ENCODE data around the gene SPATA3. TPM values are rescaled to one million over a fixed set of nuclear protein-coding genes. Genes with fewer than 3 reads are reported as not detected.

SPATA3 gene
- total and polyA plus RNA-seq, 2 of the 13 experiments (the other 11 are each of a cell fraction or from before 2014, with no cell fraction given), result not detected

GRCh38 chr2:230972046-230972445 is 23.9 kb upstream of the SPATA3 start:
- no peaks in the 10 kb centered on the region for H3K79me2 ChIP-seq (ENCODE audit: insufficient read depth, low read length)
- CTCF ChIA-PET (ENCODE audit: low intra/inter-chr PET ratio, low total read pairs), result no interaction called here

GRCh38 chr2:230974096-230974913 is 21.6 kb upstream of the SPATA3 start:
- WGBS (ENCODE audit: low lambda C conversion rate), result 68% methylated on average over 17 of the region's 17 CpGs
- in situ Hi-C loops (cut with HindIII; ENCODE audit: extremely low pct_ligation_motif_present, low pct_unique_long_range_greater_than_20kb), result no loop called here
- Histone ChIP-seq H3K27me3 (ENCODE audit: control insufficient read depth in 1 of 2, insufficient read depth in 2 of 2, low read length in 2 of 2) (peaks cover 0 to 12% of the 10 kb centered on the region in 2 experiments; a peak in 1 of 5 replicates), H3K36me3 (replicated peaks in 1 of 2; ENCODE audit: control insufficient read depth in 1 of 2, insufficient read depth in 2 of 2, low read length in 2 of 2) (no peaks in the 10 kb centered on the region), H3K9me3 (ENCODE audit: low read length) (no peaks in the 10 kb centered on the region), H3K79me2 (ENCODE audit: insufficient read depth, low read length) (no peaks in the 10 kb centered on the region), H3K4me3 (replicated peaks in 1 of 3; ENCODE audit: insufficient read depth in 1 of 3, low read depth in 2 of 3, low read length in 3 of 3) (no peak overlapping the region), H3K9ac (ENCODE audit: insufficient read depth, low read depth, low read length) (no peak overlapping the region), H3K4me1 (ENCODE audit: insufficient read depth, low read length) (peaks cover 8% of the 10 kb centered on the region), H2AFZ (ENCODE audit: low read length) (no peak overlapping the region), H4K20me1 (ENCODE audit: insufficient read depth, low read length) (no peaks in the 10 kb centered on the region), H3K4me2 (ENCODE audit: low read depth, low read length) (no peak overlapping the region), H3K27ac (ENCODE audit: extremely low read length, insufficient read depth, low read length) (no peak overlapping the region)
- intact Hi-C loops (cut with micrococcal nuclease; ENCODE audit: unreplicated experiment), result no loop called here
- ChIA-PET CTCF (ENCODE audit: low intra/inter-chr PET ratio, low total read pairs) (no interaction called here), POLR2A (no interaction called here)
- TF ChIP-seq IRX3 (CRISPR knock-in tag; IDR thresholded peaks at IDR 0.05; ENCODE audit: borderline replicate concordance, low read depth) (no peak), ZNF564 (CRISPR knock-in tag; IDR thresholded peaks at IDR 0.05) (peak; percentile 83; the same call in 1 of the 2 replicates)
- ATAC-seq (no peak), DNase-seq (ENCODE audit: low spot score) (no peak), FAIRE-seq (no peak)
- BruUV-seq (replicated peaks), result no TSS peak

More at GRCh38 chr2:230972046-230972445, 23.9 kb upstream of the SPATA3 start:
- Histone ChIP-seq H3K27me3 (ENCODE audit: control insufficient read depth in 1 of 2, insufficient read depth in 2 of 2, low read length in 2 of 2) (peaks cover 0 to 12% of the 10 kb centered on the region in 2 experiments; a peak in 1 of 5 replicates), H3K9me3 (ENCODE audit: low read length) (no peaks in the 10 kb centered on the region), H3K4me3 (replicated peaks in 1 of 3; ENCODE audit: insufficient read depth in 1 of 3, low read depth in 2 of 3, low read length in 3 of 3) (no peak overlapping the region), H3K27ac (ENCODE audit: extremely low read length, insufficient read depth, low read length) (no peak overlapping the region), H2AFZ (ENCODE audit: low read length) (no peak overlapping the region), H3K4me2 (ENCODE audit: low read depth, low read length) (no peak overlapping the region), H3K4me1 (ENCODE audit: insufficient read depth, low read length) (peaks cover 18% of the 10 kb centered on the region), H3K36me3 (replicated peaks in 1 of 2; ENCODE audit: control insufficient read depth in 1 of 2, insufficient read depth in 2 of 2, low read length in 2 of 2) (no peaks in the 10 kb centered on the region), H4K20me1 (ENCODE audit: insufficient read depth, low read length) (no peaks in the 10 kb centered on the region), H3K9ac (ENCODE audit: insufficient read depth, low read depth, low read length) (no peak overlapping the region)
- intact Hi-C loops (cut with micrococcal nuclease; ENCODE audit: unreplicated experiment) (no loop called here), in situ Hi-C loops (cut with HindIII; ENCODE audit: extremely low pct_ligation_motif_present, low pct_unique_long_range_greater_than_20kb) (no loop called here)
- whole genome bisulfite sequencing (ENCODE audit: low lambda C conversion rate), result 42% methylated on average over 5 of the region's 5 CpGs
- POLR2A ChIA-PET, result no interaction called here
- ATAC-seq (no peak), FAIRE-seq (no peak), DNase-seq (ENCODE audit: low spot score) (no peak)
- no peak for TF ChIP-seq PRPF4 (IDR thresholded peaks at IDR 0.05; ENCODE audit: low read depth, low read length, poor library complexity, severe bottlenecking)
- TF ChIP-seq ZFP37 (CRISPR knock-in tag; IDR thresholded peaks at IDR 0.05; ENCODE audit: borderline replicate concordance), result no peak
- no peak for TF ChIP-seq RBFOX2 (IDR thresholded peaks at IDR 0.05; ENCODE audit: low read depth, low read length)
- no peak for TF ChIP-seq ZNF501 (CRISPR knock-in tag; IDR thresholded peaks at IDR 0.05)
- BruUV-seq (replicated peaks), result no TSS peak
